HG02852 (cell line): ENCODE measurements around the gene MUC6.
A peak's percentile ranks its signal among the peaks of the same experiment; 100 is the strongest.

Source experiments
- ATAC-seq: cut with Tn5 transposase; IDR thresholded peaks from one replicate; pipeline ENCODE4 v1.9.1; 2021; ENCODE audit warnings: mild to moderate bottlenecking, moderate library complexity; ENCODE audit not compliant: unreplicated experiment

MUC6 gene

GRCh38 chr11:1051356-1052132 is 15.0 kb upstream of the MUC6 start:
- ATAC-seq: no peak

GRCh38 chr11:1050581-1051355 is 14.2 kb upstream of the MUC6 start:
- ATAC-seq: peak; percentile 59

- ATAC-seq: no peak
Measured at GRCh38 chr11:1049911-1050580, 13.5 kb upstream of the MUC6 start.

- no peak for ATAC-seq
Measured at GRCh38 chr11:1049431-1049891, 12.9 kb upstream of the MUC6 start.

GRCh38 chr11:1049071-1049405 is 12.5 kb upstream of the MUC6 start:
- ATAC-seq: no peak

- no peak for ATAC-seq
Measured at GRCh38 chr11:1048375-1049070, 12.0 kb upstream of the MUC6 start.

- ATAC-seq: no peak
Measured at GRCh38 chr11:1047595-1048156, 11.2 kb upstream of the MUC6 start.

- ATAC-seq: no peak
Measured at GRCh38 chr11:1044160-1044559, 7.6 kb upstream of the MUC6 start.

- no peak for ATAC-seq
Measured at GRCh38 chr11:1043563-1044096, 7.1 kb upstream of the MUC6 start.

- no peak for ATAC-seq
Measured at GRCh38 chr11:1042626-1043562, 6.4 kb upstream of the MUC6 start.

- no peak for ATAC-seq
Measured at GRCh38 chr11:1041936-1042608, 5.6 kb upstream of the MUC6 start.

- no peak for ATAC-seq
Measured at GRCh38 chr11:1041471-1041870, 5.0 kb upstream of the MUC6 start.

- no peak for ATAC-seq
Measured at GRCh38 chr11:1041149-1041467, 4.6 kb upstream of the MUC6 start.

- no peak for ATAC-seq
Measured at GRCh38 chr11:1040428-1041148, 4.1 kb upstream of the MUC6 start.

- ATAC-seq: no peak
Measured at GRCh38 chr11:1039481-1040427, 3.2 kb upstream of the MUC6 start.

- ATAC-seq: no peak
Measured at GRCh38 chr11:1038921-1039320, 2.4 kb upstream of the MUC6 start.

- ATAC-seq: no peak
Measured at GRCh38 chr11:1038361-1038760, 1.8 kb upstream of the MUC6 start.
